Stimulated activated naive CD8-positive, alpha-beta T cell treated with anti-CD3 and anti-CD28 coated beads, Interleukin-15, amount 100 ng/mL, for 72 hours (primary cell): ENCODE measurements around the gene SNX13.

ENCODE experiments used
- ATAC-seq: fragments of 150-1000 bp; cut with Tn5 transposase; 2 replicates; pipeline ENCODE4 v1.10.0; 2021; ENCODE audit warnings: mild to moderate bottlenecking, moderate library complexity
- DNase-seq, 2 donors: peaks; one replicate each; pipeline ENCODE4 v3.0.0; 2021 to 2022
- H3K27ac Mint-ChIP-seq, 2 donors: one replicate each; pipeline ENCODE4 v1.8.0; 2022; ENCODE audit warnings: mild to moderate bottlenecking in 2 of 2, mixed read lengths in 2 of 2, moderate library complexity in 2 of 2
- H3K27me3 Mint-ChIP-seq: one replicate; pipeline ENCODE4 v1.8.0; 2022; ENCODE audit warnings: mixed read lengths
- H3K4me1 Mint-ChIP-seq: one replicate; pipeline ENCODE4 v1.8.0; 2022; ENCODE audit warnings: mild to moderate bottlenecking, mixed read lengths
- H3K4me3 Mint-ChIP-seq, 2 donors: one replicate each; pipeline ENCODE4 v1.8.0; 2022; ENCODE audit warnings: mild to moderate bottlenecking in 2 of 2, mixed read lengths in 2 of 2, moderate library complexity in 1 of 2
- H3K9me3 Mint-ChIP-seq, 2 donors: one replicate each; pipeline ENCODE4 v1.8.0; 2022; ENCODE audit warnings: mixed read lengths in 2 of 2

SNX13 gene

GRCh38 chr7:17934612-17935240 is 5.6 kb downstream of the SNX13 start:
- Mint-ChIP-seq H3K9me3 (no peaks in the 10 kb centered on the region), H3K27ac (no peak overlapping the region), H3K4me3 (peak overlapping the region in 1 of 2 donors; percentile 52), H3K4me1 (peaks cover 89% of the 10 kb centered on the region), H3K27me3 (no peaks in the 10 kb centered on the region)
- DNase-seq (no peak), ATAC-seq (no peak)

- Mint-ChIP-seq H3K4me1 (peaks cover 90% of the 10 kb centered on the region), H3K4me3 (peak overlapping the region in 1 of 2 donors; percentile 52), H3K27me3 (no peaks in the 10 kb centered on the region), H3K27ac (no peak overlapping the region), H3K9me3 (no peaks in the 10 kb centered on the region)
- ATAC-seq (peak; percentile 31), DNase-seq (no peak)
These were observed 6.2 kb downstream of the SNX13 start for GRCh38 chr7:17934094-17934493.

GRCh38 chr7:17932770-17933169 is 7.5 kb downstream of the SNX13 start:
- Mint-ChIP-seq H3K27me3 (no peaks in the 10 kb centered on the region), H3K4me1 (peaks cover 87% of the 10 kb centered on the region), H3K27ac (no peak overlapping the region), H3K4me3 (no peak overlapping the region), H3K9me3 (no peaks in the 10 kb centered on the region)
- no peak for ATAC-seq
- no peak for DNase-seq

GRCh38 chr7:17931069-17931468 is 9.2 kb downstream of the SNX13 start:
- Mint-ChIP-seq H3K27me3 (no peaks in the 10 kb centered on the region), H3K27ac (no peak overlapping the region), H3K4me1 (peaks cover 77% of the 10 kb centered on the region), H3K4me3 (no peak overlapping the region), H3K9me3 (no peaks in the 10 kb centered on the region)
- DNase-seq: no peak
- no peak for ATAC-seq

- H3K4me1 Mint-ChIP-seq: peaks cover 72% of the 10 kb centered on the region
These were observed 9.7 kb downstream of the SNX13 start for GRCh38 chr7:17930546-17930945.

GRCh38 chr7:17929647-17930395 is 10.5 kb downstream of the SNX13 start:
- Mint-ChIP-seq H3K4me1 (peaks cover 66% of the 10 kb centered on the region), H3K9me3 (no peaks in the 10 kb centered on the region), H3K27ac (peak overlapping the region in 1 of 2 donors; percentile 58), H3K4me3 (peak overlapping the region in 1 of 2 donors; percentile 49), H3K27me3 (no peaks in the 10 kb centered on the region)
- ATAC-seq (peak; percentile 69), DNase-seq (no peak)

More at GRCh38 chr7:17930546-17930945, 9.7 kb downstream of the SNX13 start:
- H3K9me3 Mint-ChIP-seq: no peaks in the 10 kb centered on the region
- DNase-seq (no peak), ATAC-seq (peak; percentile 44)
- no peak overlapping the region for H3K4me3 Mint-ChIP-seq
- no peak overlapping the region for H3K27ac Mint-ChIP-seq
- no peaks in the 10 kb centered on the region for H3K27me3 Mint-ChIP-seq

GRCh38 chr7:17928055-17928454 is 12.2 kb downstream of the SNX13 start:
- DNase-seq (no peak), ATAC-seq (no peak)
- H3K9me3 Mint-ChIP-seq: no peaks in the 10 kb centered on the region
- peak overlapping the region in 1 of 2 donors; percentile 13 for H3K27ac Mint-ChIP-seq
- H3K4me3 Mint-ChIP-seq: no peak overlapping the region
- no peaks in the 10 kb centered on the region for H3K27me3 Mint-ChIP-seq
- peaks cover 53% of the 10 kb centered on the region for H3K4me1 Mint-ChIP-seq

- no peaks in the 10 kb centered on the region for H3K27me3 Mint-ChIP-seq
- no peaks in the 10 kb centered on the region for H3K9me3 Mint-ChIP-seq
- ATAC-seq (no peak), DNase-seq (no peak)
- no peak overlapping the region for H3K27ac Mint-ChIP-seq
- H3K4me3 Mint-ChIP-seq: no peak overlapping the region
- H3K4me1 Mint-ChIP-seq: peaks cover 17% of the 10 kb centered on the region
These were observed 18.4 kb downstream of the SNX13 start for GRCh38 chr7:17921857-17922416.

- Mint-ChIP-seq H3K27ac (no peak overlapping the region), H3K27me3 (no peaks in the 10 kb centered on the region), H3K9me3 (no peaks in the 10 kb centered on the region), H3K4me3 (no peak overlapping the region), H3K4me1 (peaks cover 12% of the 10 kb centered on the region)
- DNase-seq (no peak), ATAC-seq (no peak)
These were observed 22.5 kb downstream of the SNX13 start for GRCh38 chr7:17917842-17918241.

GRCh38 chr7:17916786-17917185 is 23.5 kb downstream of the SNX13 start:
- Mint-ChIP-seq H3K9me3 (no peaks in the 10 kb centered on the region), H3K27me3 (no peaks in the 10 kb centered on the region), H3K4me3 (no peak overlapping the region), H3K4me1 (peaks cover 12% of the 10 kb centered on the region), H3K27ac (no peak overlapping the region)
- DNase-seq: no peak
- ATAC-seq: no peak

GRCh38 chr7:17915796-17916195 is 24.5 kb downstream of the SNX13 start:
- peaks cover 0 to under 1% of the 10 kb centered on the region in 2 donors for H3K9me3 Mint-ChIP-seq
- no peak for DNase-seq
- ATAC-seq: no peak
- no peak overlapping the region for H3K4me3 Mint-ChIP-seq
- peaks cover 5% of the 10 kb centered on the region for H3K4me1 Mint-ChIP-seq
- no peak overlapping the region for H3K27ac Mint-ChIP-seq
- H3K27me3 Mint-ChIP-seq: no peaks in the 10 kb centered on the region

- DNase-seq (no peak), ATAC-seq (no peak)
- Mint-ChIP-seq H3K9me3 (peaks cover 5 to 7% of the 10 kb centered on the region in 2 donors), H3K4me3 (no peak overlapping the region), H3K4me1 (peaks cover 10% of the 10 kb centered on the region), H3K27ac (no peak overlapping the region), H3K27me3 (no peaks in the 10 kb centered on the region)
These were observed 25.1 kb downstream of the SNX13 start for GRCh38 chr7:17915168-17915567.

GRCh38 chr7:17913250-17913649 is 27.0 kb downstream of the SNX13 start:
- Mint-ChIP-seq H3K4me3 (no peak overlapping the region), H3K27ac (no peak overlapping the region), H3K9me3 (peaks cover 13 to 16% of the 10 kb centered on the region in 2 donors), H3K4me1 (peaks cover 16% of the 10 kb centered on the region), H3K27me3 (no peaks in the 10 kb centered on the region)
- DNase-seq: no peak
- no peak for ATAC-seq

- peaks cover 21% of the 10 kb centered on the region for H3K4me1 Mint-ChIP-seq
- H3K27ac Mint-ChIP-seq: no peak overlapping the region
- no peak for DNase-seq
- H3K27me3 Mint-ChIP-seq: no peaks in the 10 kb centered on the region
- peaks cover 13 to 16% of the 10 kb centered on the region in 2 donors for H3K9me3 Mint-ChIP-seq
- no peak for ATAC-seq
- no peak overlapping the region for H3K4me3 Mint-ChIP-seq
These were observed 27.6 kb downstream of the SNX13 start for GRCh38 chr7:17912536-17913235.

- DNase-seq (no peak), ATAC-seq (no peak)
- Mint-ChIP-seq H3K9me3 (peaks cover 13 to 16% of the 10 kb centered on the region in 2 donors), H3K4me3 (no peak overlapping the region), H3K27ac (no peak overlapping the region), H3K4me1 (peaks cover 27% of the 10 kb centered on the region), H3K27me3 (no peaks in the 10 kb centered on the region)
These were observed 28.2 kb downstream of the SNX13 start for GRCh38 chr7:17912050-17912449.

- Mint-ChIP-seq H3K4me1 (peaks cover 30% of the 10 kb centered on the region), H3K27me3 (no peaks in the 10 kb centered on the region), H3K4me3 (no peak overlapping the region), H3K9me3 (peaks cover 13 to 16% of the 10 kb centered on the region in 2 donors), H3K27ac (peak overlapping the region in 1 of 2 donors; percentile 75)
- DNase-seq (no peak), ATAC-seq (no peak)
These were observed 29.9 kb downstream of the SNX13 start for GRCh38 chr7:17910377-17910776.
